Panc1 (cell line): ENCODE measurements around the gene TMEM273.

Experiments used
- CTCF ChIP-seq: fragments of 450-650 bp; IDR thresholded peaks from 2 replicates; pipeline ENCODE4 v1.5.1; 2017; ENCODE audit warnings: mild to moderate bottlenecking
- POLR2AphosphoS5 ChIP-seq: IDR thresholded peaks from 2 replicates; pipeline ENCODE4 v1.6.1; 2012; ENCODE audit warnings: mild to moderate bottlenecking, low read depth, low read length, moderate library complexity
- REST ChIP-seq, 2 experiments: IDR thresholded peaks; 2 replicates each; pipeline ENCODE4 v1.6.1; 2011 to 2012; ENCODE audit warnings: low read depth in 2 of 2, control low read depth in 1 of 2, low read length in 1 of 2, mild to moderate bottlenecking in 1 of 2, moderate library complexity in 1 of 2; ENCODE audit not compliant: insufficient read depth in 1 of 2
- SIN3A ChIP-seq: IDR thresholded peaks from 2 replicates; pipeline ENCODE4 v1.6.1; 2012; ENCODE audit warnings: low read depth, mild to moderate bottlenecking, low read length, moderate library complexity, borderline replicate concordance; ENCODE audit not compliant: insufficient read depth
- TCF7L2 ChIP-seq: IDR thresholded peaks from 2 replicates; pipeline ENCODE4 v1.6.1; 2011; ENCODE audit warnings: mild to moderate bottlenecking, low read depth, low read length, inconsistent platforms

GRCh38 chr10:49172061-49172776, 16.0 kb downstream of the TMEM273 start:
- TF ChIP-seq CTCF (no peak), POLR2AphosphoS5 (no peak), REST (IDR thresholded peaks at IDR 0.05; ENCODE audit: insufficient read depth in 1 of 2, low read depth in 2 of 2, low read length in 1 of 2) (no peak), TCF7L2 (no peak), SIN3A (no peak)
